Endometrial microvascular endothelial cells (primary cell): ENCODE data around the gene TUBGCP2. TPM values are rescaled to one million over a fixed set of nuclear protein-coding genes. Genes with fewer than 3 reads are reported as not detected.
"Not testable (repeated sequence)": the region's sequence is repeated elsewhere in the genome, so short reads cannot be mapped to it uniquely, and the experiment has no call there.

ENCODE experiments used
- in situ Hi-C: cut with HindIII; loops from 2 replicates; pipeline ENCODE4 v1.10.0; 2017; ENCODE audit warnings: low sequenced_read_pairs, low pct_unique_long_range_greater_than_20kb; ENCODE audit errors: inconsistent ontology term
- total RNA-seq: library from RNA; depleted of rRNA; stranded (reverse); fragments of >200 nt; gene quantifications from one replicate; pipeline ENCODE4 v1.2.3, GENCODE V29; 2015; ENCODE audit errors: inconsistent ontology term

The TUBGCP2 gene
- total RNA-seq, 1 donor from 2014 or later: 63.8 TPM

DNA sequence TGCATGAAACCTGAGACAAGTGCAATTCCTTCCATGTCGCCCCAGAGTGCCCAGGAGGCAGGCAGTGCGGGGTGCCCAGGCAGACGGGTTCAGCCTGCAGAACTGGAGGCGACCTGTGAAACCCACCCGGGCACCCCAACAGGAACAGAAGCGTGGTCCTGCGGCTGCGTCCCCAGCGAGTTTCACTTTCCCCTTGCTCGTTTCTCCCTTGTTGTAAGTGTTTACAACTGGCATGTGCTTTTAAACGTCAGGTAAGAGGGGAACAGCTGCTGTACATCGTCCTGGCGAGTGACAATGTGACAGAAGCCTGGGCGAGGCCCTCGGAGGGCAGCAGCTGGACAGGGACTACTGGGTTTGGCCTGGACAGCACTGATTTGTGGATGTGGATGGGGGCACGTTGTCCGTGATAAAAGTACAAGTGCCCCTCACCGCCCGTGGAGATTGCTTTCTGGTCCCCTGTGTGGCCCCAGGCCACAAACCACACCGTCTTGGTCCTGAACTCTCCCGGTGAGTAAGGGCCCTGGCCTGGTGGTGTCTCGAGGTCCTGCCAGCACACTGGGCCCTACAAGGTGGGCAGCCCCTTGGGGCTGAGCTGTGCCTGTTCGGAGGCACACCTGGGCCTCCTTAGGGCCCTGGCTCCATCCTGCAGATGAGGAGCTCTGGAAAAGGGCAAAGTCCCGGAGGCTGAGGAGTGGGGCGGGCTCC lies 67.0 kb downstream of the TUBGCP2 start:
- in situ Hi-C loops: no loop called here

GRCh38 chr10:133239990-133240389 lies 68.7 kb downstream of the TUBGCP2 start:
- in situ Hi-C loops: no loop called here

DNA sequence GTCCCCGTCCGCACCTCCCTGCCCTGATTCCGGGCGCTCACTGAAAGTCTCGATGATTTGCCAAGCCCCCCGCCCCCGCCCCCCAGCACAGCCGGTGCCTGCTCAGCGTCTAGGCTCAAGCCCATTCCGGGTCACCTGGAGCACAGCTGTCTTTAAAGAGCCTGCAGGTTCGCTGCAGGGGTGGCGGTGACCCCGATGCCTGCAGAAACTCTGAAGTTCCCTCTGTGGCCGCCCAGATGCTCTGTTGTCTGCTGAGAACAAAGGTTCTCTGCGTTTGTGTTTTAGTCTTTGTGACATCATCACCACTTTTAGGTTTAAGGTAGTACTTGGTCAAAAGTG lies 70.2 kb downstream of the TUBGCP2 start:
- in situ Hi-C loops: no loop called here

DNA sequence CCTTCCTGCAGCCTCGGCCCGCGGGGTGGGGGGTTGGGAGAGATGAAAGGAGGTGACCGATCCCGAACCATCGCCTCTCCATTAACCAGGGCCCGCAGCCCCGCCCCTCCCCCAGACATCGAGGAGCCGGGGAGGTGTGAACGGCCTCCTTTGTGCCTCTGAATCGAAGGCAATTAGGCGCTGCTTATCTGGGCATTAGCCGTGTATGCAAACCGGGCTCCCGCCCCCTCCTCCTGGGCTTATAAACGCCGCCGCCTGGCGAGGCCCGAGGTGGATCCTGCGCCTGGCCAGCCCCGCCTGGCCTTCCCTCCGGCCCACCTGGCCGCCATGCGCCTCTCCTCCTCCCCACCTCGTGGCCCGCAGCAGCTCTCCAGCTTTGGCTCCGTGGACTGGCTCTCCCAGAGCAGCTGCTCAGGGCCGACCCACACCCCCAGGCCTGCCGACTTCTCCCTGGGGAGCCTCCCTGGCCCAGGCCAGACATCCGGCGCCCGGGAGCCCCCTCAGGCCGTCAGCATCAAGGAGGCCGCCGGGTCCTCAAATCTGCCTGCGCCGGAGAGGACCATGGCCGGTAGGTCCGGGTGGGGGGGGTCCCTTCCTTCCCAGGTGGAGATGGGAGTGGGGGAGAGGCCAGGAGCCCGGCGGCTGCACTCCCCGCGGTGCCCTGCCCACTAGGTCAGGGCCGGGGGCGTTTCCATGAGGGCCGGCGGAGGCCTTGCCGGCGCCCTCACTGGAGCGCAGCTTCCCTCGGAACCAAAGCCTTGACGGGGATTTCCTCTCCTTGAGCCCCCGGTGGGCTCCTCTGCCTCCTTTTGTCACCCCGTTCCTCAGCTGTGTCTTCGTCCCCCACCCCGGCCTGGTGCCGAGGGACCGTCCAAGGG lies 70.8 kb downstream of the TUBGCP2 start, which contains the start of gene VENTX:
VENTX (plus strand) TSS at position 268 of the 878 bp plus-strand sequence; CDS start at position 328, 60 bp downstream.
- in situ Hi-C loops: no loop called here

DNA sequence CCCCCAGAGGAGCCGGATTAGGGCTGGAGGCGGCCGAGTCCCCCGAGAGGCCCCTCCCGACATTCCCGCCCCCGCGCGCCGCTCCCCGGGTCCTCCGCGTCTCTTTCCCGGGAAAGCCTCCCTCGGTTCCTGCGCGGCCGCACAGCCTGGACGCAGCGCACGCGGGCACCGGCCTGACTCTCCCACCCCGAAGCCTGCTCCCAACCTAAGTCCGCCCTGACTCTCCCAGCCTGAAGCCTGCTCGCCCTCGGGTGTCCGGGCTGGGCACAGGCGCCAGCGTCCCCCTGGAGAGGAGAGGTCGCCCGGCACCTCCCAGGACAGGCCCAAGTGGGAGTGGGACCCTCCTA lies 71.5 kb downstream of the TUBGCP2 start:
- in situ Hi-C loops: no loop called here

DNA sequence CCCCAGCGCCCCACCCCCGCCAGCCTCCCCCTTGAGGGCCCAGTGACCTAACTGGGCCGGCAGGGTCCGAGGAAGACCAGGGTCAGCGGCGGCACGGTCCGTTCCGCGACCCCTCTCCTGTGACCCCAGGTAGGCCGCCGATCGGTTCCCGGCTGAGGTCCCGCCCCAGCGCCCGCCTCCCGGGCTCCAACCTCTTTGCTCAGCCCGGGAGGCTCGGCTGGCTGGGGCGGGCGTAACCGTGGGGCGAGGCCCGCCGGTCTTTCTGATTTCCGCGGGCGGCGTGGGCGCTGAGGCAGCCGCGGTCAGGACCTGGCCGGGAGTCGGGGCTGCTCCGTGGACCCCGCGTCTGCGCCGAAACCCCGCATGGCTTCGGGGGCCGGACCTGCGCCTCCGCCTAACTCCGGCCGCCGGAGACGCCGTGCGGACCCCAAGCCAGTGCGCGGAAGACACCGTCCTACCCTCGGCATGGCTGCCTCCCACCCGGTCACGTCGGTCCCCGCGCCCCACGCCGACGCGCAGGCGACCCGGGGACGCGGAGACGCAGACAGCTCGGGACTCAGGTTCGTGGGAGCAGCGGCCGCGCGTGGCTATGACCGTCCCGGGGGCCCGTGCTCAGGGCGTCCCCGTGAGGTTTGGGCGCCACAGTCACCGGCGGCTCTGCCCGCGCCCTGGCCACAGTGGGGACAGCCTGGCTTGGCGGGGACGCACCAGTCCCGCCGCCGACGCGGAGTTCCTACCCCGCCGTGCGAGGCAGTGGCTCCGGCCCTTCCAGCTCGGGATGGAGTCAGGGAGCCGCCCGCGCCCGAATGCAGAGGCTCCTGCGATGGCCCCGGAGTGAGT lies 72.1 kb downstream of the TUBGCP2 start:
- in situ Hi-C loops: no loop called here

- in situ Hi-C loops: no loop called here
Measured at GRCh38 chr10:133235932-133236331, 72.7 kb downstream of the TUBGCP2 start.

GRCh38 chr10:133235265-133235855 lies 73.3 kb downstream of the TUBGCP2 start:
- in situ Hi-C loops: no loop called here

- in situ Hi-C loops: not testable (repeated sequence)
Measured at GRCh38 chr10:133234796-133235195, 73.9 kb downstream of the TUBGCP2 start.

DNA sequence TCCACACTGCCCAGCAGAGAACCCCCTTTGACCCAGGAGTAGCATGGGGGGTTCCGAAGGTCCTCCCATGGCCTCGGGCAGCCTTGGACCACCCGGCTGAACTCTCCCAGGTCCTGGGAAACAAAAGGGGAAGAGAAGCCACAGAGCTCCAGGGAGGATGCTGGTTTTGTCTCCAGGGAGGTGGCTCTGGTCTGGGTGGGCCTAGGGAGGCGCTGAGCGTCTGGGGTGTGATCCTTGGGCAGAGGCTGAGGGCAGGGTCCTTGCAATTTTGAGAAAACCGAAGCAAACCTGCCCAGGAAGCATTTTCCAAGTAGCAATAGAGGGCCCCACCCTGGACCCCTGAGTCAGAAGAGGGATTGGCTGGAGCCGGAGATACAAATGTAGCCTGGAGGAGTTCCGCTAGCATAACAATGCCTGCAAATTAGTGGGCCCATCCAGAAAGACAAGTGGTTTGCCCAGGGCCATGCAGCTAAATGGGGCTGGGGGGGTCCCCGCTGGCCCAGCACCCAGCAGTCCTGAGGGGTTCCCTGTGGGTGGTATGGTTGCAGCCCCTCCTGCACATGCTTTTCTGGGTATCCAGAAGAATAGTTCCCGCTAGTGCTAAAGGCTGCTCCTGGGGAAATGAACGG lies 76.6 kb downstream of the TUBGCP2 start:
- in situ Hi-C loops: no loop called here

DNA sequence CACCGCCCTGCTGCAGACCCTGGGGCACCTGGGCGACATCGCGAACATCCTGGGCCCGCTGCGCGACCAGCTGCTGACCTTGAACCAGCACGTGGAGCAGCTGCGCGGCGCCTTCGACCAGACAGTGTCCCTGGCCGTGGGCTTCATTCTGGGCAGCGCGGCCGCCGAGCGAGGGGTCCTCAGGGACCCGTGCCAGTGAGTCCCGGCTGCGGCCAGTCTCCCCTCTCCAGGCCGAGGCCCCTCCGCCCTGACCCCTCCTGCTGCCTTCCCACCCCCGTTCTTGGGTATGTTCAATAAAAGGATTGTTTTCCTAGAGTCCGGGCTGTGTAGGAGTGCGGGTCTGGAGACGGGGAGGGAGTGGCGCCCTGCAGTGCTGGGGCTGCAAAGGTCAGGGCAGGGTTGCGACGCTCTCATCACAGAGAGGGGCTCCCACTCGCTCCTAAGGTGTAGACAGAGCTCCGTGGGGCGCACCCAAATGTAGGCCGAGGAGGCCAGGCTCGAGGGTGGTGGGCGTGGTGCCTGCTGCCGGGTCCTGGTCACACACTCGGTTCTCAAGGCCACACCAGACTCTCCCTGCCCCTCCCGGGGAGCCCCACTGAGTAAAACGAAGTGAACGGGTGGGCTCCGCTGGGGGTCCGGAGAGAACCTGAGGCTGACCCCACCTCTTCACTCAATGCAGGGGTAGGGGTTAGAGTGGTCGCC lies 77.3 kb downstream of the TUBGCP2 start:
- in situ Hi-C loops: no loop called here

DNA sequence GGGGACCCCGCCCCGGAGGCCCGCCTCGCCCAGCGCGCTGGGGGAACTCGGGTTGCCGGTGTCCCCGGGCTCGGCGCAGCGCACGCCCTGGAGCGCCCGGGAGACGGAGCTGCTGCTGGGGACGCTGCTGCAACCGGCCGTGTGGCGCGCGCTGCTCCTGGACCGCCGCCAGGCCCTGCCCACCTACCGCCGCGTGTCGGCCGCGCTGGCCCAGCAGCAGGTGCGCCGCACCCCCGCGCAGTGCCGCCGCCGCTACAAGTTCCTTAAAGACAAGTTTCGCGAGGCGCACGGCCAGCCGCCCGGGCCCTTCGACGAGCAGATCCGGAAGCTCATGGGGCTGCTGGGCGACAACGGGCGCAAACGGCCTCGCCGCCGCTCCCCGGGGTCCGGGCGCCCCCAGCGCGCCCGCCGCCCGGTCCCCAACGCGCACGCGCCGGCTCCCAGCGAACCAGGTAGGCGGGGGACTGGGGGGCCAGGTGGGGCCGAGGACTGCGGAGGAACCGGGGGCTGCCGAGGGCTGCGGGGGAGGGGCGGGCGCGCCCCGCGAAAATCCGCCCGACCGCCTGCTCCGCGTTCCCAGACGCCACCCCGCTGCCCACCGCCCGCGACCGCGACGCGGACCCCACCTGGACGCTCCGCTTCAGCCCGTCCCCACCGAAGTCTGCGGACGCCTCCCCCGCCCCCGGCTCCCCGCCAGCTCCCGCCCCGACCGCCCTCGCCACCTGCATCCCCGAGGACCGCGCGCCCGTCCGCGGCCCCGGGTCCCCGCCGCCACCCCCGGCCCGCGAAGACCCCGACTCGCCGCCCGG lies 78.1 kb downstream of the TUBGCP2 start:
- in situ Hi-C loops: no loop called here

DNA sequence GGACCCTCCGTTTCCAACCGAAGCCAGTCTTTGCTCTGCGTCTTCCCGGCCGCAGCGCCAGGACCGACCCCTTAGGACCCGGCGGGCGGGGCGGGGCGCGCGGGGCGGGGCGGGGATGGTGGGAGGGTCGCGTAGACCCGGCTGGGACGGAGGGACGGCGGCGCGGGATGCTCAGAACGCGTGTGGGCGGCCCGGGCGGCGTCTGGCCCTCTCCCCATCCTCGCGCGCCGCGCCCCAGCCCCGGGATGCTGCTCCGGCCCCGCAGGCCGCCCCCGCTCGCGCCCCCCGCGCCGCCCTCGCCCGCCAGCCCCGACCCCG lies 78.7 kb downstream of the TUBGCP2 start, which contains the start of gene UTF1:
UTF1 (plus strand) TSS at position 174 of the 318 bp plus-strand sequence; CDS start at position 246, 72 bp downstream.
- in situ Hi-C loops: no loop called here

DNA sequence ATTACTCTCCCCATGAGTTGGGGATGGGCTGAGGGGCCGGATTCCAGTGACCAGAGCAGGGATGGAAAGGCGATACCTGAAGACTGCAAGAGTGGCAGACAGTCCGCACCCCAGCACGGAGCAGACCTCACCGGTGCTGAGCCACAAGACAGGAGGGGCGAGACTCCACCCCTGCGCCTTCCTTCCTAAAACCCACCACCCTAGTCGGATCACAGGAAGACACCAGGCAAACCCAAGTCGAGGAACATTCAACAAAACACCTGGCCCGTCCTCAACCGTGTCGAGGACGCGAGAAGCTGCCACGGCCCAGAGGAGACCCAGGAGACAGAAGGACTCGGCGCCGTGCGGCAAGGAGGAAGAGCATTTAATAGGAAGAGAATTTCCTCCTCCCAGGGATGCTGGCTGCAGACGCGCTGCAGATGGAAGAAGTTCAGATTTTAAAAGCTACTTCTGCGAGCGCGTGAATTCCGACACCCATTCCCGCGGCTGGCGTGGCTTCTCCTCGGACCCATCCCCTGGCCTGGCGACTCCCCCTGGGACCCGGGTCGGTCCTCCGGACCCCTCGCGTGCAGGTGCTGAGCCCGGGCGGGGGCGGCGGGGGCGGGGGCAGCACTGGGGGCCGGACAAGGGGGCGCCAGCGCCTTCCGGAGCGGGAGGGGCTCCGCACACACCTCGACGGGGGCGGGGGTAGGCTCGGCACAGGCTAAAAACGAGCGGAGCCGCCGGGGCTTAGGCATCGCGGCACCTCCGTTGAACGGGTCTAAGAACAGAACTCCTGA lies 79.2 kb downstream of the TUBGCP2 start:
- in situ Hi-C loops: no loop called here
